ENCODE data around the gene RDH13.

RDH13 gene

GRCh38 chr19:55088543-55089341 lies 25.8 kb upstream of the RDH13 start:
- peaks cover 50% of the 10 kb centered on the region for H3K27me3 Mint-ChIP-seq (ENCODE audit: low read depth)
- H3K4me3 Mint-ChIP-seq, result peak overlapping the region; percentile 79 to 81 (median 81)
- peaks cover 17% of the 10 kb centered on the region for H3K4me1 Mint-ChIP-seq
- no peaks in the 10 kb centered on the region for H3K9me3 Mint-ChIP-seq
- TF ChIP-seq CTCF (IDR thresholded peaks at IDR 0.05; ENCODE audit: unreplicated experiment in 3 of 3), result peak; percentile 85 to 94 (median 88)
- H3K27ac Mint-ChIP-seq, result peak overlapping the region in 2 of 3 experiments; percentile 21 to 62
- peaks cover 6% of the 10 kb centered on the region for H3K36me3 Mint-ChIP-seq (ENCODE audit: low read depth)

GRCh38 chr19:55088021-55088451 lies 25.1 kb upstream of the RDH13 start:
- no peak for TF ChIP-seq CTCF (IDR thresholded peaks at IDR 0.05; ENCODE audit: unreplicated experiment in 3 of 3)
- H3K27ac Mint-ChIP-seq, result peak overlapping the region in 2 of 3 experiments; percentile 21 to 62
- no peaks in the 10 kb centered on the region for H3K9me3 Mint-ChIP-seq
- peaks cover 17% of the 10 kb centered on the region for H3K4me1 Mint-ChIP-seq
- H3K36me3 Mint-ChIP-seq (ENCODE audit: low read depth), result peaks cover 6% of the 10 kb centered on the region
- peaks cover 57% of the 10 kb centered on the region for H3K27me3 Mint-ChIP-seq (ENCODE audit: low read depth)
- H3K4me3 Mint-ChIP-seq, result peak overlapping the region; percentile 79 to 81 (median 81)

GRCh38 chr19:55087542-55087901 lies 24.6 kb upstream of the RDH13 start:
- peaks cover 62% of the 10 kb centered on the region for H3K27me3 Mint-ChIP-seq (ENCODE audit: low read depth)
- peaks cover 8% of the 10 kb centered on the region for H3K36me3 Mint-ChIP-seq (ENCODE audit: low read depth)
- TF ChIP-seq CTCF (IDR thresholded peaks at IDR 0.05; ENCODE audit: unreplicated experiment in 3 of 3), result no peak
- H3K4me3 Mint-ChIP-seq, result peak overlapping the region; percentile 79 to 81 (median 79)
- H3K9me3 Mint-ChIP-seq, result peaks cover 2% of the 10 kb centered on the region
- H3K4me1 Mint-ChIP-seq, result peaks cover 17% of the 10 kb centered on the region
- H3K27ac Mint-ChIP-seq, result no peak overlapping the region

GRCh38 chr19:55086730-55087541 lies 24.0 kb upstream of the RDH13 start:
- peaks cover 17% of the 10 kb centered on the region for H3K4me1 Mint-ChIP-seq
- H3K4me3 Mint-ChIP-seq, result peak overlapping the region; percentile 79 to 81 (median 79)
- no peak for TF ChIP-seq CTCF (IDR thresholded peaks at IDR 0.05; ENCODE audit: unreplicated experiment in 3 of 3)
- peaks cover 68% of the 10 kb centered on the region for H3K27me3 Mint-ChIP-seq (ENCODE audit: low read depth)
- no peak overlapping the region for H3K27ac Mint-ChIP-seq
- H3K36me3 Mint-ChIP-seq (ENCODE audit: low read depth), result peaks cover 9% of the 10 kb centered on the region
- peaks cover 3% of the 10 kb centered on the region for H3K9me3 Mint-ChIP-seq

- Mint-ChIP-seq H3K4me1 (peaks cover 17% of the 10 kb centered on the region), H3K4me3 (peak overlapping the region; percentile 62 to 69 (median 67)), H3K36me3 (ENCODE audit: low read depth) (peaks cover 9% of the 10 kb centered on the region), H3K27ac (no peak overlapping the region), H3K9me3 (peaks cover 3% of the 10 kb centered on the region), H3K27me3 (ENCODE audit: low read depth) (peaks cover 76% of the 10 kb centered on the region)
- TF ChIP-seq CTCF (IDR thresholded peaks at IDR 0.05; ENCODE audit: unreplicated experiment in 3 of 3), result no peak
Measured at GRCh38 chr19:55085923-55086715, 23.2 kb upstream of the RDH13 start.
